ENCODE results near the gene SP7. TPM values are rescaled to one million over a fixed set of nuclear protein-coding genes. Genes with fewer than 3 reads are reported as not detected.

The SP7 gene
- total RNA-seq, 1 experiment from 2014 or later, result not detected

DNA sequence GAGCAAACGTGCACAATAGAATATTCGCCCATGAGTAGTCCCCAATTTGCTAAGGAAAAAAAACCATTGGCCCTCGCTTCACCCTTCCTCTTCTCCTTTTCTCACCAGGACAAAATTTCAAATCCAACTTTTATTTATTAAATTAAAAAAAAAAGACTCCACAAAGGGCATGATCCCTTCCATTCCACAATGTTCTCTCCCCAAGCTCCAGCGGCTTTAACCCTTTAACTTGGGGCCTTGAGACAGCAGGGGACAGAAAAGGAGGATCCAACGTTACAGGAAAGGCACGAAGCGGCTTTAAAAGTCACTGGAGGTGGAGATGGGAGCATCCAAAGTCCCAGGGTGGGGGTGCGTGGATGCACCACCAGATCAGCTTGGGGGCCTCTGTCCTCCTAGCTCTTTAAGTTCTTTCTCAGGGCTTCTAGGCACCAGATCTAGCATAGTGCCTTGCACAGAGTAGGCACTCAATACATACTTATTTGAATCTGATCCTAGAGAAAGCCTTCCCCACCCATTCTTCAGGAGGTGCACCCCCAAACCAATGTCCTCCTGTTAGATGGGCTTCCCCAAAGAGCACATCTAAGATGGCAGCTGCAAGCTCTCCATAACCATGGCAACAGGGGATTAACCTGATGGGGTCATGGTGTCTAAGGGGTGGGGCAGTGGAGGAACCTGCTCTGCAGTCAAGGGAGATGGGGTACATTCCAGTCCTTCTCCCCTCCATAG, 9.5 kb downstream of the SP7 start:
- Histone ChIP-seq H3K27me3 (ENCODE audit: control insufficient read depth, insufficient read depth, low read length) (no peaks in the 10 kb centered on the region), H3K9me3 (ENCODE audit: control insufficient read depth, insufficient read depth, low read depth, low read length) (no peaks in the 10 kb centered on the region), H3K36me3 (ENCODE audit: control insufficient read depth, insufficient read depth, low read length) (no peaks in the 10 kb centered on the region), H3K4me1 (ENCODE audit: control insufficient read depth, insufficient read depth, low read length) (peaks cover 14% of the 10 kb centered on the region), H3K4me3 (ENCODE audit: low read depth in 2 of 2, low read length in 2 of 2) (no peak overlapping the region), H3K27ac (ENCODE audit: low read length) (no peak overlapping the region)
- intact Hi-C loops (cut with micrococcal nuclease; ENCODE audit: unreplicated experiment) (loop anchor here (2.0 kb wide), 1 partner anchor 94 kb away; no protein-coding TSS in a partner anchor), in situ Hi-C loops (cut with HindIII; ENCODE audit: low pct_unique_long_range_greater_than_20kb, low sequenced_read_pairs) (no loop called here)
- DNase-seq (ENCODE audit: low read depth, low spot score) (no peak), ATAC-seq (no peak)
- ChIA-PET CTCF (interaction anchor here (0.6 to 2.5 kb wide), 4 partner anchors 19 to 95 kb away, joined by 4 to 19 read pairs (median 5); no protein-coding TSS in a partner anchor), POLR2A (interaction anchor here (0.8 to 1.2 kb wide), 2 partner anchors 26 to 95 kb away, joined by 3 to 4 read pairs; no protein-coding TSS in a partner anchor)
- TF ChIP-seq SIN3A (IDR thresholded peaks at IDR 0.05; ENCODE audit: borderline replicate concordance, insufficient read depth, low read depth, low read length), result no peak
- TF ChIP-seq, protein P1, sequence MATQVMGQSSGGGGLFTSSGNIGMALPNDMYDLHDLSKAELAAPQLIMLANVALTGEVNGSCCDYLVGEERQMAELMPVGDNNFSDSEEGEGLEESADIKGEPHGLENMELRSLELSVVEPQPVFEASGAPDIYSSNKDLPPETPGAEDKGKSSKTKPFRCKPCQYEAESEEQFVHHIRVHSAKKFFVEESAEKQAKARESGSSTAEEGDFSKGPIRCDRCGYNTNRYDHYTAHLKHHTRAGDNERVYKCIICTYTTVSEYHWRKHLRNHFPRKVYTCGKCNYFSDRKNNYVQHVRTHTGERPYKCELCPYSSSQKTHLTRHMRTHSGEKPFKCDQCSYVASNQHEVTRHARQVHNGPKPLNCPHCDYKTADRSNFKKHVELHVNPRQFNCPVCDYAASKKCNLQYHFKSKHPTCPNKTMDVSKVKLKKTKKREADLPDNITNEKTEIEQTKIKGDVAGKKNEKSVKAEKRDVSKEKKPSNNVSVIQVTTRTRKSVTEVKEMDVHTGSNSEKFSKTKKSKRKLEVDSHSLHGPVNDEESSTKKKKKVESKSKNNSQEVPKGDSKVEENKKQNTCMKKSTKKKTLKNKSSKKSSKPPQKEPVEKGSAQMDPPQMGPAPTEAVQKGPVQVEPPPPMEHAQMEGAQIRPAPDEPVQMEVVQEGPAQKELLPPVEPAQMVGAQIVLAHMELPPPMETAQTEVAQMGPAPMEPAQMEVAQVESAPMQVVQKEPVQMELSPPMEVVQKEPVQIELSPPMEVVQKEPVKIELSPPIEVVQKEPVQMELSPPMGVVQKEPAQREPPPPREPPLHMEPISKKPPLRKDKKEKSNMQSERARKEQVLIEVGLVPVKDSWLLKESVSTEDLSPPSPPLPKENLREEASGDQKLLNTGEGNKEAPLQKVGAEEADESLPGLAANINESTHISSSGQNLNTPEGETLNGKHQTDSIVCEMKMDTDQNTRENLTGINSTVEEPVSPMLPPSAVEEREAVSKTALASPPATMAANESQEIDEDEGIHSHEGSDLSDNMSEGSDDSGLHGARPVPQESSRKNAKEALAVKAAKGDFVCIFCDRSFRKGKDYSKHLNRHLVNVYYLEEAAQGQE (IDR thresholded peaks at IDR 0.05; ENCODE audit: insufficient read depth in 1 of 2, low read depth in 2 of 2, low read length in 1 of 2), result no peak
- TF ChIP-seq POLR2AphosphoS5 (IDR thresholded peaks at IDR 0.05; ENCODE audit: low read depth, low read length), result no peak
- TF ChIP-seq, protein P2, sequence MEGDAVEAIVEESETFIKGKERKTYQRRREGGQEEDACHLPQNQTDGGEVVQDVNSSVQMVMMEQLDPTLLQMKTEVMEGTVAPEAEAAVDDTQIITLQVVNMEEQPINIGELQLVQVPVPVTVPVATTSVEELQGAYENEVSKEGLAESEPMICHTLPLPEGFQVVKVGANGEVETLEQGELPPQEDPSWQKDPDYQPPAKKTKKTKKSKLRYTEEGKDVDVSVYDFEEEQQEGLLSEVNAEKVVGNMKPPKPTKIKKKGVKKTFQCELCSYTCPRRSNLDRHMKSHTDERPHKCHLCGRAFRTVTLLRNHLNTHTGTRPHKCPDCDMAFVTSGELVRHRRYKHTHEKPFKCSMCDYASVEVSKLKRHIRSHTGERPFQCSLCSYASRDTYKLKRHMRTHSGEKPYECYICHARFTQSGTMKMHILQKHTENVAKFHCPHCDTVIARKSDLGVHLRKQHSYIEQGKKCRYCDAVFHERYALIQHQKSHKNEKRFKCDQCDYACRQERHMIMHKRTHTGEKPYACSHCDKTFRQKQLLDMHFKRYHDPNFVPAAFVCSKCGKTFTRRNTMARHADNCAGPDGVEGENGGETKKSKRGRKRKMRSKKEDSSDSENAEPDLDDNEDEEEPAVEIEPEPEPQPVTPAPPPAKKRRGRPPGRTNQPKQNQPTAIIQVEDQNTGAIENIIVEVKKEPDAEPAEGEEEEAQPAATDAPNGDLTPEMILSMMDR (IDR thresholded peaks at IDR 0.05), result no peak
- TF ChIP-seq TCF7L2 (IDR thresholded peaks at IDR 0.05; ENCODE audit: low read depth, low read length), result no peak
- BruUV-seq (replicated peaks), result no TSS peak

DNA sequence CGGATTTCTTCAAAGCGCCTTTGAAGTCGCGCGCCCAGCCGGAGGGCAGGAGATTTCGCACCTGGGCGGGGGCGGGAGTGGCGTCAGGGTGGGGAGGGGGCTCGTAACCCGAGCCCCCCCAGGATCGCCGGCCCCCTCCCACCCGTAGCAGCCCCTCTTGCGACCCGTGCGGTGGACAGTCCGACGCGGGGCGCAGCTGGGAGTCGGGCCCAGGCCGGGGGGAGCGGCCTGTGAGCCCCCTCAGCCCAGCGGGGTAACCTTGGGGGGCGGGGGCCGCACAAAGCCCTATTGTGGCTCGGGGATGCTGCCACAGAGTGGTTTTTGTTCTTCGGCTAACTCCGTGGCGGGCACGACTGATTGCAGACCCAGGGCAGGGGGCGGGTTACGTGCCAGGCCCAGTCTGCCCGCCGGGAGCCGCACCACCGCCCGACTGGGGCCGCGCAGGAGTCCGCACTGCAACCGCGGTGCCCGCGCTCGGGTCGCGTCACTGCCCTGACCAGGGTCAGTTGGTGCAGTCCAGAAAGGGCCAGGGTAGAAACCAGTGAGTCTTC, 10.6 kb downstream of the SP7 start:
- Histone ChIP-seq H3K9me3 (ENCODE audit: control insufficient read depth, insufficient read depth, low read depth, low read length) (no peaks in the 10 kb centered on the region), H3K36me3 (ENCODE audit: control insufficient read depth, insufficient read depth, low read length) (no peaks in the 10 kb centered on the region), H3K27ac (ENCODE audit: low read length) (no peak overlapping the region; the same call in 1 of the 2 replicates), H3K27me3 (ENCODE audit: control insufficient read depth, insufficient read depth, low read length) (no peaks in the 10 kb centered on the region), H3K4me3 (ENCODE audit: low read depth in 2 of 2, low read length in 2 of 2) (peak overlapping the region; percentile 63), H3K4me1 (ENCODE audit: control insufficient read depth, insufficient read depth, low read length) (peaks cover 16% of the 10 kb centered on the region)
- ChIA-PET POLR2A (no interaction called here), CTCF (interaction anchor here (0.5 to 2.6 kb wide), 5 partner anchors 10 to 134 kb away, joined by 5 to 30 read pairs (median 6); partner anchors contain the start of gene SP7)
- DNase-seq (ENCODE audit: low read depth, low spot score) (no peak), ATAC-seq (no peak)
- in situ Hi-C loops (cut with HindIII; ENCODE audit: low pct_unique_long_range_greater_than_20kb, low sequenced_read_pairs), result no loop called here
- no peak for TF ChIP-seq POLR2AphosphoS5 (IDR thresholded peaks at IDR 0.05; ENCODE audit: low read depth, low read length)
- no peak for TF ChIP-seq TCF7L2 (IDR thresholded peaks at IDR 0.05; ENCODE audit: low read depth, low read length)
- TF ChIP-seq SIN3A (IDR thresholded peaks at IDR 0.05; ENCODE audit: borderline replicate concordance, insufficient read depth, low read depth, low read length), result no peak
- TF ChIP-seq, protein P2 (IDR thresholded peaks at IDR 0.05), result no peak
- TF ChIP-seq, protein P1 (IDR thresholded peaks at IDR 0.05; ENCODE audit: insufficient read depth in 1 of 2, low read depth in 2 of 2, low read length in 1 of 2), result no peak
- no TSS peak for BruUV-seq (replicated peaks)
- intact Hi-C loops (cut with micrococcal nuclease; ENCODE audit: unreplicated experiment), result loop anchor here (2.0 kb wide), 1 partner anchor 95 kb away; no protein-coding TSS in a partner anchor

All from Panc1 (cell line).